GM10266 (cell line): ENCODE results near the gene QPCT.
"Not testable (repeated sequence)": the region's sequence is repeated elsewhere in the genome, so short reads cannot be mapped to it uniquely, and the experiment has no call there.

Experiments
- DNase-seq: peaks from one replicate; pipeline ENCODE4 v3.0.0; 2012; ENCODE audit errors: extremely low spot score
- TF ChIP-seq, protein P1 (sequence below): IDR thresholded peaks from 2 replicates; pipeline ENCODE4 v1.5.1; 2012; ENCODE audit warnings: mild to moderate bottlenecking, low read depth; ENCODE audit not compliant: control insufficient read depth, insufficient read depth; ENCODE audit errors: missing control alignments

Gene QPCT

DNA sequence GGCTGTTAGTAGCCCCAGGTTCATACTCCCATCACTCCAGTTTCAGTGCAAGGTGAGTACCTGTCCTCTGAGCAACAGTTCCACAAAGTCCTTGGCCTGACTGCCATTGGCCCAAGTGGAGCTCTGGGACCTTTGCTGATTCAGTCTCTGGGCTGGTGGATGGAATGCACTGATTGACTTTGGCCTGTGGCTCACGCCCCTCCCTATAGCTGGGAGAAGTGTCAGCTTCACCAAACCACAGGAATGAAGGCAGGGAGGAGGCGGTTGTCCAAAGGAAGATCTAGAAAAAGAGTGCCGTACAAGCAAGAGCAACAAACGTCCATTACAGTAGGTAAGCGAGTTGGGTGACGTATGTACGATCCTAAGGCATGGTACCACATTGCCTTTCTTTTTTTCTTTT is 34.0 kb downstream of the QPCT start:
- no peak for DNase-seq

DNA sequence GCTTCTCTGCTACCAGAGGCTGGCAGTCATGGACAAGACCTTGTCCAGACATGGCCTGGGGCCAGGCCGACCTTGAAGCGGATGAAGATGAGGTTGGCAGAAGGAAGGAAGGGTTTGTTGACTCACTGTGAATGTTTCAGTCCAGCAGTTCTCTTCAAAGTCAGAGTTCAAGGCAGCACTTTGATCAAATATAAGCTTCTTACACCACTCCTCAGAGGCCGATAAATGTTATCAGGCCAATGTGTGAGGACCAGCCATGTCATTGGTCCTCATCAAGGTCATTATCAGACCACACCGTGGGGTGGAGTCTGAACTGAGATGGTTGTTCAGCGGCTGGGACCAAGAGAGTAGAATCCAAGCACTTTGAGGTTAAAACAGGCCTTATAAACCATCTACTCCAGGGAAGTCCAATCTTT is 35.5 kb downstream of the QPCT start:
- TF ChIP-seq, protein P1, sequence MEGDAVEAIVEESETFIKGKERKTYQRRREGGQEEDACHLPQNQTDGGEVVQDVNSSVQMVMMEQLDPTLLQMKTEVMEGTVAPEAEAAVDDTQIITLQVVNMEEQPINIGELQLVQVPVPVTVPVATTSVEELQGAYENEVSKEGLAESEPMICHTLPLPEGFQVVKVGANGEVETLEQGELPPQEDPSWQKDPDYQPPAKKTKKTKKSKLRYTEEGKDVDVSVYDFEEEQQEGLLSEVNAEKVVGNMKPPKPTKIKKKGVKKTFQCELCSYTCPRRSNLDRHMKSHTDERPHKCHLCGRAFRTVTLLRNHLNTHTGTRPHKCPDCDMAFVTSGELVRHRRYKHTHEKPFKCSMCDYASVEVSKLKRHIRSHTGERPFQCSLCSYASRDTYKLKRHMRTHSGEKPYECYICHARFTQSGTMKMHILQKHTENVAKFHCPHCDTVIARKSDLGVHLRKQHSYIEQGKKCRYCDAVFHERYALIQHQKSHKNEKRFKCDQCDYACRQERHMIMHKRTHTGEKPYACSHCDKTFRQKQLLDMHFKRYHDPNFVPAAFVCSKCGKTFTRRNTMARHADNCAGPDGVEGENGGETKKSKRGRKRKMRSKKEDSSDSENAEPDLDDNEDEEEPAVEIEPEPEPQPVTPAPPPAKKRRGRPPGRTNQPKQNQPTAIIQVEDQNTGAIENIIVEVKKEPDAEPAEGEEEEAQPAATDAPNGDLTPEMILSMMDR: no peak
- DNase-seq: no peak

More for the DNA sequence above, 34.0 kb downstream of the QPCT start:
- TF ChIP-seq, protein P1: no peak

DNA sequence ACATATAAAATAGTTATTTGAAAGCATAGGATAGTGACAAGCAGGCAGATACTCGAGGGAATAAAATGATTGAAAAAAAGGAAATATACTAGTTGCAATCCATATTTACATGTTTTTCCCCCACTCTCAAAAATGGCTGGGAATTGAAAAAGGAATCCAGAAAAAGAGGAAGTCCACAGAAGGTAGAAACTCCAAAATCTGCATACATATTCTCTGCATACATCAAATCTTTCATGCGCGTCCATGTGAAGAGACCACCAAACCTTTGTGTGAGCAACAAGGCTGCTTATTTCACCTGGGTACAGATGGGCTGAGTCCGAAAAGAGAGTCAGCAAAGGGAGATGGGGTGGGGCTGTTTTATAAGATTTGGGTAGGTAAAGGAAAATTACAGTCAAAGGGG is 36.4 kb downstream of the QPCT start:
- DNase-seq: not testable (repeated sequence)

DNA sequence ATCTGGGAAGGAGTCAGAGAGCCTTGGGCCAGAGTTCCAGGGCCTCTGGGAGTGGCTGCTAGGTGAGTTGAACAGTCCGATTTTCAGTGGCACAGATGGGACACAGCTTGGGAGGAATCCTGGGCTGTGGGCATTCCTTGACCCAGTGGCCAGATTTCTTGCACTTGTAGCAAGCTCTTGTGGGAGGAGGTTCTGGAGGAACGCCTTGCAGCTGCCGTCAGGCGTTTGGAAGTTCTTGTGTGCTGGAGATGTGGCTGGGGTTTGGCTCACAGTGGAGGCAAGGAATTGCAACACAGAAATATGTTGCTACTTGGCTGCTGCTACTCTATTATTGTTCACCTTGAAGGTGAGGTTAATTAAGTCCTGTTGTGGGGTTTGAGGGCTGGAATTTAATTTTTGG is 39.8 kb downstream of the QPCT start:
- DNase-seq: not testable (repeated sequence)

DNA sequence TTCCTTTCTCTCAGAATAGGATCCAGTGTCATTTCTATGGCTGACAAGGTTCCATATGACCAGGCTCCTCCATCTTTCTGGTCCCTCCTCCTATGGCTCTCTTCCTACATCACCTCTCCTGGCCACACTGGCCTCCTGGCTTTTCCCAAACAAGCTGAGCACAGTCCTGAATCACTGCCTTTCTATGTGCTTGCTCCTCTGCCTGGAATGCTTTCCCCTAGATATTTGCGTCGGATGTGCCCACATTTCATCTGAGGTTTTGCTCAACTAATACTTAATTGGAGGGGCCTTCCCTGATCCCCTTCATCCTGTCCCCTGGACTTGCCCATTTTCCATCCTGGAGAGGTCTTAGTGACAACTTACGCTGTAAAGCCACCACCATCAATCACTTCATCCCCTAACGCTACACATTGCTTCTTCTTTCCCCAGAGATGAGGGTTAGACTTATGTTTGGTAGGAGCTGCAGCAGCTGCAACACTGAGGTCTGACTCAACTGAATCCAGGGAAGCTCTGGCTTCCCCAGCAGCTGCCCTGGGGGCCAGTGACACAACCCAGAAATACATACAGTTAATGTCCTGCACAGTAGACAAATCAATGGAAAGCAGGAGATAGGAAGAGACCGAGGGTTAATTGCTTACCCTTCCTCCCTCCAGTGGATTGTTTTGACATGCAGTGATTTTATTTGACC is 42.9 kb downstream of the QPCT start:
- no peak for DNase-seq
- TF ChIP-seq, protein P1: no peak

DNA sequence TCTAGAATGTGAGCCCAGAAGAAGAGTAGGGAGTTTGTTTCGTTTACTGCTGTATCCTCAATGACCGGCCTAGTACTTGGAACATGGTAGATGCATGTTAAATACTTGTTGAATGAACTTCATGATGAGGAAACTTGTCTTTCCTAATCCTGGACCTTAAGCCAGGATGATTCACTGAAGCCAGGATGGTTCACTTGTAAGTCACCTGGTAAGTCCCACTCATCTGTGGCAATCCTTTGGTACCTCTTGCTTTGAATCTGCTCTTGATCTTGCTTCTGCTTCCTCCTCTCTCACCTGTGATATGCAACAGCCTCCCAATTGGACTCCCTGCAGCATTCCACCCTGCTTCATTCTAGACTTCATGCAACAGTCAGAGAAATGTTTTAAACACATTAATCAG is 43.6 kb downstream of the QPCT start:
- TF ChIP-seq, protein P1: no peak
- DNase-seq: no peak

DNA sequence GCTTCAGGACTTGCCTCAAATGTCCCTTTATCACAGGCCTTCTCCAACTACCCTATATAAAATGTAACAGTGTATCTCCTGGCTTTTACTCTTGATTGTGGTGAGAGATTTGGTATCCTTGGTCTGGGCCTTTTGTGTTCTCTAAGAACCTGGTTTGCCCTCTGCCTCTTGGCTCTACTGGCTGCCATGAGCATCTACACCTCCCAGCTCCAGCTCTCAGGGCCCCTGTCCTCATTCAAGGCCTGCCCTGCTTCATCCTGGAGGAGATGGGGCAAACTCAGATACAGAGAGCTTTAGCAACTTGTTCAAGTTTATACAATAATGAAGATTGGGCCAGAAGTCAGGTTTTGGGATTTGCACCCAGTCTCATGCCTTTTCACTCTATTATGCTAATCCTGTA is 45.0 kb downstream of the QPCT start:
- DNase-seq: no peak
- TF ChIP-seq, protein P1: no peak

DNA sequence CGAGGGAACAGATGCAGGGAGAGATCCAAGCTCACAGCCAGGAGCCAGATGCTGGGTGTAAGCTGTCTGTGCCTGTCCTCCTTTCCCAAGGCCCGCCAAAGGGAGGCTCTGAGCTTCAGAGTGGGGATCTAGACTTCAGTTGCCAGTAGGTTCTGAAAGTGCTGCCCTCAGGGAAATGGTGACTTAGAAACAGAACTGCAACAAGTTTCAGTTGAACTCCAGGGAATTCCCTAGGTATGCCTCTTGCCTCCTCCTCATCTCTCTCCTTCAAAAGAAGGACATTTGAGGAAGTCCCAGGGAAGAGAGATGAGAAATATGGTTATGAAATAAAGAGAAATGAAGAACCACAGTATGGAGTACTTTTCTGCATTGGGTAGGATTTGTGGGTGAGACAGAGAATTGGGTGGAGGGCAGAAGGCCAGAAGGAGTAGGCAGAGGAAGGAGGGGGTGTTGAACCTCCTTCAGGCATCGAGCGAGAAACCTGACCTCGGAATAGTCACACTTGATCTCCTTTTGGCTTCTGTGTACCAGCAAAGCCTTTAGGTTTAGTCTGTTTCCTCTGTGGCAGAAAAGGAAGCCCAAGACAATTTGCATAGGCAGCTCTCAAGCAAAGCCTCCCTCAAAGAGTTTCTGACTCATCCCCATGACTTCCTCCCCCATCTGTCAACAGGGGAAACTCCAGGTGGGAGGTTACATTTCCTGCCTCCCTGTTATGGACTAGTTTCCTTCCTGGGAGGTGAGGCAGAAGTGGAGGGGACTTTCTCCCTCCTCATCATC is 45.7 kb downstream of the QPCT start:
- TF ChIP-seq, protein P1: no peak

More for the DNA sequence above, 45.7 kb downstream of the QPCT start:
- DNase-seq: peak; percentile 78
